DND-41 (cell line): ENCODE data around the gene RETN.

Experiments
- EZH2 ChIP-seq: IDR thresholded peaks from 3 replicates; pipeline ENCODE4 v1.6.1; 2012; ENCODE audit warnings: borderline replicate concordance, low read depth, mild to moderate bottlenecking, moderate library complexity, low read length, inconsistent platforms; ENCODE audit not compliant: severe bottlenecking
- TF ChIP-seq, protein P1 (sequence below): IDR thresholded peaks from 2 replicates; pipeline ENCODE4 v1.5.1; 2012; ENCODE audit warnings: borderline replicate concordance, low read length, moderate library complexity, mild to moderate bottlenecking; ENCODE audit not compliant: poor library complexity, severe bottlenecking; ENCODE audit errors: extremely low read depth

DNA sequence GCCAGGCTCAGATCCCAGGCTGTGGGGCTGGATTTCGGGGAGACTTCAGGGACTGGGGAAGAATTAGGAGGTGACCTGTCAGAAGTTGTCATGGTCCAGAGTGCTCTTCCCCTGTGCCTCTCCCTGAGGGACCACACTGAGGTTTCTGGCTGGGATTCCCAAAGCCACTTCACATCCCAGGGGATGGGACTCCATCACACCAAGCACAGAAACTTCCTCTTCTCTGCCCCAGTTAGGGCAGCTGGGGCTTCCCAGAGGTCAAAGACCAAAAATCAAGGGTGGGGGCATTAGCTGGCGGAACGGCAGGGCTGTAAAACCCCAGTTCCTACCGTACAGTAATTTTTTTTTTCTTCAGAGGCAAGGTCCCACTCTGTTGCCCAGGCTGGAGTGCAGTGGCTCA is 25.6 kb downstream of the RETN start:
- TF ChIP-seq, protein P1, sequence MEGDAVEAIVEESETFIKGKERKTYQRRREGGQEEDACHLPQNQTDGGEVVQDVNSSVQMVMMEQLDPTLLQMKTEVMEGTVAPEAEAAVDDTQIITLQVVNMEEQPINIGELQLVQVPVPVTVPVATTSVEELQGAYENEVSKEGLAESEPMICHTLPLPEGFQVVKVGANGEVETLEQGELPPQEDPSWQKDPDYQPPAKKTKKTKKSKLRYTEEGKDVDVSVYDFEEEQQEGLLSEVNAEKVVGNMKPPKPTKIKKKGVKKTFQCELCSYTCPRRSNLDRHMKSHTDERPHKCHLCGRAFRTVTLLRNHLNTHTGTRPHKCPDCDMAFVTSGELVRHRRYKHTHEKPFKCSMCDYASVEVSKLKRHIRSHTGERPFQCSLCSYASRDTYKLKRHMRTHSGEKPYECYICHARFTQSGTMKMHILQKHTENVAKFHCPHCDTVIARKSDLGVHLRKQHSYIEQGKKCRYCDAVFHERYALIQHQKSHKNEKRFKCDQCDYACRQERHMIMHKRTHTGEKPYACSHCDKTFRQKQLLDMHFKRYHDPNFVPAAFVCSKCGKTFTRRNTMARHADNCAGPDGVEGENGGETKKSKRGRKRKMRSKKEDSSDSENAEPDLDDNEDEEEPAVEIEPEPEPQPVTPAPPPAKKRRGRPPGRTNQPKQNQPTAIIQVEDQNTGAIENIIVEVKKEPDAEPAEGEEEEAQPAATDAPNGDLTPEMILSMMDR: no peak
- no peak for TF ChIP-seq EZH2
